NB4 (cell line): ENCODE results near the gene ABCG1.

Source experiments
- MYC ChIP-seq: IDR thresholded peaks from 2 replicates; pipeline ENCODE4 v1.6.1; 2011; ENCODE audit warnings: low read depth, low read length
- POLR2A ChIP-seq: IDR thresholded peaks from 2 replicates; pipeline ENCODE4 v1.6.1; 2011; ENCODE audit warnings: mild to moderate bottlenecking; ENCODE audit not compliant: insufficient read length; ENCODE audit errors: extremely low read depth
- TF ChIP-seq, protein P1 (sequence below): IDR thresholded peaks from one replicate; pipeline ENCODE4 v1.5.1; 2012; ENCODE audit warnings: low read depth, low read length
- TF ChIP-seq, protein P2 (sequence below): IDR thresholded peaks from 2 replicates; pipeline ENCODE4 v1.6.1; 2011; ENCODE audit warnings: low read depth, low read length

DNA sequence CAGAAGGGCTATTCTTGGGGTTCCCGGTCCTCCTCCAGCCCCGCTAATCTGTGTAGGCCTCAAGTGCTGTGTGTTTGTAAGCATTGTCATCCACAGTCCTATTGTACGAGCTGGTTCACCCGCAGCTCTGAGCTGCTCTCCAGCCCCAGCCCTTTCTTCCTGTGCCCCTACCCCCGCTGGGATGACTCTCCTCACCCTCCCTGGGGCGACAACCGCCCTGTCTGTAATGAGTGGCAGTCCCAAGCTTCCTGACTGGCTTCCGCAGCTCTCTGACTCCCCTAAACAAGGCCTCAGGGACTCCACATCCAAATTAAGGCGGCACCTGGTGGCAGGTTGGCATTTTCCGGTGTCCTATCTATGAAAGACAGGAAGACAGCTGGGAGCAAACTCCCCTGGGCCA, 50.4 kb downstream of the ABCG1 start:
- TF ChIP-seq, protein P1, sequence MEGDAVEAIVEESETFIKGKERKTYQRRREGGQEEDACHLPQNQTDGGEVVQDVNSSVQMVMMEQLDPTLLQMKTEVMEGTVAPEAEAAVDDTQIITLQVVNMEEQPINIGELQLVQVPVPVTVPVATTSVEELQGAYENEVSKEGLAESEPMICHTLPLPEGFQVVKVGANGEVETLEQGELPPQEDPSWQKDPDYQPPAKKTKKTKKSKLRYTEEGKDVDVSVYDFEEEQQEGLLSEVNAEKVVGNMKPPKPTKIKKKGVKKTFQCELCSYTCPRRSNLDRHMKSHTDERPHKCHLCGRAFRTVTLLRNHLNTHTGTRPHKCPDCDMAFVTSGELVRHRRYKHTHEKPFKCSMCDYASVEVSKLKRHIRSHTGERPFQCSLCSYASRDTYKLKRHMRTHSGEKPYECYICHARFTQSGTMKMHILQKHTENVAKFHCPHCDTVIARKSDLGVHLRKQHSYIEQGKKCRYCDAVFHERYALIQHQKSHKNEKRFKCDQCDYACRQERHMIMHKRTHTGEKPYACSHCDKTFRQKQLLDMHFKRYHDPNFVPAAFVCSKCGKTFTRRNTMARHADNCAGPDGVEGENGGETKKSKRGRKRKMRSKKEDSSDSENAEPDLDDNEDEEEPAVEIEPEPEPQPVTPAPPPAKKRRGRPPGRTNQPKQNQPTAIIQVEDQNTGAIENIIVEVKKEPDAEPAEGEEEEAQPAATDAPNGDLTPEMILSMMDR: no peak
- TF ChIP-seq POLR2A: no peak
- TF ChIP-seq, protein P2, sequence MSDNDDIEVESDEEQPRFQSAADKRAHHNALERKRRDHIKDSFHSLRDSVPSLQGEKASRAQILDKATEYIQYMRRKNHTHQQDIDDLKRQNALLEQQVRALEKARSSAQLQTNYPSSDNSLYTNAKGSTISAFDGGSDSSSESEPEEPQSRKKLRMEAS: no peak
- TF ChIP-seq MYC: no peak
